Glutamatergic neuron (in vitro differentiated cells): ENCODE results near the gene SIRT5. TPM values are rescaled to one million over a fixed set of nuclear protein-coding genes. Genes with fewer than 3 reads are reported as not detected.

Experiments
- DNase-seq: peaks from one replicate; pipeline ENCODE4 v3.0.0; 2022
- H3K27ac Mint-ChIP-seq: one replicate; pipeline ENCODE4 v1.8.0; 2020; ENCODE audit warnings: mild to moderate bottlenecking, mixed read lengths, inconsistent platforms; ENCODE audit not compliant: unreplicated experiment
- H3K27me3 Mint-ChIP-seq: one replicate; pipeline ENCODE4 v1.8.0; 2020; ENCODE audit warnings: mild to moderate bottlenecking, moderate library complexity, mixed read lengths, inconsistent platforms; ENCODE audit not compliant: unreplicated experiment
- H3K36me3 Mint-ChIP-seq: one replicate; pipeline ENCODE4 v1.8.0; 2020; ENCODE audit warnings: mild to moderate bottlenecking, mixed read lengths, inconsistent platforms; ENCODE audit not compliant: unreplicated experiment
- H3K4me1 Mint-ChIP-seq: one replicate; pipeline ENCODE4 v1.8.0; 2020; ENCODE audit warnings: mild to moderate bottlenecking, low read depth, mixed read lengths, inconsistent platforms; ENCODE audit not compliant: unreplicated experiment
- H3K4me3 Mint-ChIP-seq: one replicate; pipeline ENCODE4 v1.8.0; 2020; ENCODE audit warnings: mild to moderate bottlenecking, mixed read lengths, inconsistent platforms; ENCODE audit not compliant: unreplicated experiment
- H3K9me3 Mint-ChIP-seq: one replicate; pipeline ENCODE4 v1.8.0; 2020; ENCODE audit warnings: mild to moderate bottlenecking, moderate library complexity, mixed read lengths, inconsistent platforms; ENCODE audit not compliant: unreplicated experiment
- total RNA-seq: library from RNA; stranded (reverse); fragmentation: NEBNext Ultra II Directional; extraction: Animal tissue kit (Norgen Biotek cat#: 25700); gene quantifications from one replicate; pipeline ENCODE4 v1.2.1, GENCODE V29; 2021; ENCODE audit not compliant: unreplicated experiment
- TF ChIP-seq, protein P1 (sequence below): fragments of 200-600 bp; sonication (generic); IDR thresholded peaks from one replicate; pipeline ENCODE4 v1.5.0; 2021; ENCODE audit not compliant: partially characterized antibody, unreplicated experiment

The SIRT5 gene
- total RNA-seq, 1 donor from 2014 or later = 4.9 TPM

GRCh38 chr6:13539572-13539971 lies 34.8 kb upstream of the SIRT5 start:
- Mint-ChIP-seq H3K4me3 (no peak overlapping the region), H3K4me1 (no peaks in the 10 kb centered on the region), H3K36me3 (peaks cover 5% of the 10 kb centered on the region), H3K27me3 (no peaks in the 10 kb centered on the region), H3K9me3 (no peaks in the 10 kb centered on the region), H3K27ac (no peak overlapping the region)
- TF ChIP-seq, protein P1, sequence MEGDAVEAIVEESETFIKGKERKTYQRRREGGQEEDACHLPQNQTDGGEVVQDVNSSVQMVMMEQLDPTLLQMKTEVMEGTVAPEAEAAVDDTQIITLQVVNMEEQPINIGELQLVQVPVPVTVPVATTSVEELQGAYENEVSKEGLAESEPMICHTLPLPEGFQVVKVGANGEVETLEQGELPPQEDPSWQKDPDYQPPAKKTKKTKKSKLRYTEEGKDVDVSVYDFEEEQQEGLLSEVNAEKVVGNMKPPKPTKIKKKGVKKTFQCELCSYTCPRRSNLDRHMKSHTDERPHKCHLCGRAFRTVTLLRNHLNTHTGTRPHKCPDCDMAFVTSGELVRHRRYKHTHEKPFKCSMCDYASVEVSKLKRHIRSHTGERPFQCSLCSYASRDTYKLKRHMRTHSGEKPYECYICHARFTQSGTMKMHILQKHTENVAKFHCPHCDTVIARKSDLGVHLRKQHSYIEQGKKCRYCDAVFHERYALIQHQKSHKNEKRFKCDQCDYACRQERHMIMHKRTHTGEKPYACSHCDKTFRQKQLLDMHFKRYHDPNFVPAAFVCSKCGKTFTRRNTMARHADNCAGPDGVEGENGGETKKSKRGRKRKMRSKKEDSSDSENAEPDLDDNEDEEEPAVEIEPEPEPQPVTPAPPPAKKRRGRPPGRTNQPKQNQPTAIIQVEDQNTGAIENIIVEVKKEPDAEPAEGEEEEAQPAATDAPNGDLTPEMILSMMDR = no peak
- DNase-seq = no peak

- H3K27ac Mint-ChIP-seq = no peak overlapping the region
- no peak for DNase-seq
- TF ChIP-seq, protein P1 = no peak
- H3K4me1 Mint-ChIP-seq = no peaks in the 10 kb centered on the region
- H3K36me3 Mint-ChIP-seq = peaks cover 5% of the 10 kb centered on the region
- H3K27me3 Mint-ChIP-seq = no peaks in the 10 kb centered on the region
- H3K4me3 Mint-ChIP-seq = no peak overlapping the region
- no peaks in the 10 kb centered on the region for H3K9me3 Mint-ChIP-seq
These were observed 32.9 kb upstream of the SIRT5 start for GRCh38 chr6:13541496-13541895.

DNA sequence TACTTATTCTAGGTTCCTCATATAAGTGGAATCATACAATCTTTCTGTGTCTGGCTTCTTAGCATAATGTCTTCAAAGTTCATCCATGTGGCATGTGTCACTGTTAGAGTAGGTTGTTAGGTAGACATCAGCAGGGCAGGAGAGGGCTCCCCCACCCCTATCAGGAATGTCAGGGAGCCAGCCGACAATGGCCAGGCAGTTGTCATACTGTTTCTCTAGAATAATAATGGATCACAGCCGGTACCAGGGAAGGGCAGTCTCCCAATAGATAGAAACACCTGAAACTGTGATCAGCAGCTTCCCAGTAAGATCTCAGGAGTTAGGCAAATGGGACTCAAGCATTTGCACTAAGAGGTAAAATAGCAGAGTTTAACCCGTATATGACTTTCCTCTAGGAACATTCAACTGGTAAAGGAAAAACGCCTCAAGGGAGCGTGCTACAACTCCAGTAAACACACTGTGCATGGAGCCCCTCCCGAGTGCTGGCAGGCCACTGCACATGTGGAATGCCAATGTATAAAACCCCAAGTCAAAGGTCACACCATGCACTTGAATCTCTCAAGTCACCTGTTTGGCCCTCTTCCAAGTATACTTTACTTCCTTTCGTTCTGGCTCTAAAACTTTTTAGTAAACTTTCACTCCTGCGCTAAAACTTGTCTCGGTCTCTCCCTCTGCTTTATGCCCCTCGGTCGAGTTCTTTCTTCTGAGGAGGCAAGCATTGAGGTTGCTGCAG lies 29.8 kb upstream of the SIRT5 start:
- Mint-ChIP-seq H3K4me3 (no peak overlapping the region), H3K9me3 (no peaks in the 10 kb centered on the region), H3K27ac (no peak overlapping the region), H3K36me3 (peaks cover 5% of the 10 kb centered on the region), H3K27me3 (no peaks in the 10 kb centered on the region), H3K4me1 (no peaks in the 10 kb centered on the region)
- DNase-seq = no peak
- TF ChIP-seq, protein P1 = no peak

- Mint-ChIP-seq H3K9me3 (no peaks in the 10 kb centered on the region), H3K36me3 (peaks cover 4% of the 10 kb centered on the region), H3K4me1 (no peaks in the 10 kb centered on the region), H3K4me3 (no peak overlapping the region), H3K27ac (no peak overlapping the region), H3K27me3 (no peaks in the 10 kb centered on the region)
- no peak for DNase-seq
- TF ChIP-seq, protein P1 = no peak
These were observed 28.5 kb upstream of the SIRT5 start for GRCh38 chr6:13545885-13546284.

DNA sequence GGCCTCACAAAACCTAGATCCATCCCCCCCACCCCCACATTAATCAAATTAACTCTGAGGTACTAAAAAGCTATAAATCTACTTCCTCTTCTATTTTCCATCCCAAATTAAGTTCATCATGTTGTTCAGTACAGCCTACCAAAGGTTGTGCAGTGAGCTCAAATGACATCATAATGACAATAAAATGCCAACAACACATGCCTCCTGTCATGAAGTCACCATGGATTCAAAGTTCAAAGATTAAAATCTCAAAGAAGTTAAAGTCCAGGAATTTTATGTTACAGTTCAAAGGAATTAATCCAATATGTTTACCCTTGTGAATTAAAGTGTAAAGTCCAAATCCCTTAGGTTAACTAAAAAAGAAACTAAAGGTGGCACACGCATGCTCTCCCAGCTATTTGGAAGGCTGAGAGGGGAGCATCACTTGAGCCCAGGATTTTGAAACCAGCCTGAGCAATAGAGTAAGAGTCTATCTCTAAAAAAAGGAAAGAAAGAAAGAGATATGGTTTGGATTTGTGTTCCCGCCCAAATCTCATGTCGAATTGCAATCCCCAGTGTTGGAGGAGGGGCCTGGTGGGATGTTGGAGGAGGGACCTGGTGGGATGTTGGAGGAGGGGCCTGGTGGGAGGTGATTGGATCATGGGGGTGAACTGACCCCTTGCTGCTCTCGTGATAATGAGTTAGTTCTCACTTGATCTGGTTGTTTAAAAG lies 25.7 kb upstream of the SIRT5 start:
- no peaks in the 10 kb centered on the region for H3K9me3 Mint-ChIP-seq

More for the DNA sequence above, 25.7 kb upstream of the SIRT5 start:
- H3K27me3 Mint-ChIP-seq = no peaks in the 10 kb centered on the region
- H3K36me3 Mint-ChIP-seq = no peaks in the 10 kb centered on the region
- TF ChIP-seq, protein P1 = no peak
- no peaks in the 10 kb centered on the region for H3K4me1 Mint-ChIP-seq
- no peak overlapping the region for H3K4me3 Mint-ChIP-seq
- DNase-seq = no peak
- no peak overlapping the region for H3K27ac Mint-ChIP-seq
